ENCODE measurements around the gene SPPL3.
"Not testable (repeated sequence)": the region's sequence is repeated elsewhere in the genome, so short reads cannot be mapped to it uniquely, and the experiment has no call there.

Gene SPPL3

GRCh38 chr12:120839503-120839902 is 64.7 kb downstream of the SPPL3 start:
- no peak for DNase-seq

- DNase-seq: not testable (repeated sequence)
Observed at GRCh38 chr12:120838629-120839383, 65.4 kb downstream of the SPPL3 start.

- no peak for DNase-seq
Observed at GRCh38 chr12:120836114-120836684, 68.0 kb downstream of the SPPL3 start.

- no peak for DNase-seq
Observed at GRCh38 chr12:120835657-120836056, 68.5 kb downstream of the SPPL3 start.

- DNase-seq: no peak
Observed at GRCh38 chr12:120835304-120835612, 68.9 kb downstream of the SPPL3 start.

- DNase-seq: no peak
Observed at GRCh38 chr12:120834489-120835303, 69.5 kb downstream of the SPPL3 start.

GRCh38 chr12:120833849-120834248 is 70.3 kb downstream of the SPPL3 start:
- peak; percentile 13 for DNase-seq

GRCh38 chr12:120832737-120833136 is 71.4 kb downstream of the SPPL3 start:
- DNase-seq: no peak

- no peak for DNase-seq
Observed at GRCh38 chr12:120831648-120832267, 72.4 kb downstream of the SPPL3 start.

GRCh38 chr12:120830966-120831365 is 73.2 kb downstream of the SPPL3 start:
- no peak for DNase-seq

GRCh38 chr12:120830052-120830940 is 73.9 kb downstream of the SPPL3 start:
- no peak for DNase-seq

GRCh38 chr12:120826335-120826734 is 77.8 kb downstream of the SPPL3 start:
- DNase-seq: no peak

GRCh38 chr12:120825337-120825736 is 78.8 kb downstream of the SPPL3 start:
- no peak for DNase-seq

GRCh38 chr12:120822832-120823503 is 81.2 kb downstream of the SPPL3 start:
- no peak for DNase-seq

- peak; percentile 74 for DNase-seq
Observed at GRCh38 chr12:120821878-120822277, 82.3 kb downstream of the SPPL3 start.

- peak; percentile 77 for DNase-seq
Observed at GRCh38 chr12:120820884-120821510, 83.2 kb downstream of the SPPL3 start.

- DNase-seq: no peak
Observed at GRCh38 chr12:120818416-120818815, 85.7 kb downstream of the SPPL3 start.

- no peak for DNase-seq
Observed at GRCh38 chr12:120817559-120818330, 86.4 kb downstream of the SPPL3 start.

- no peak for DNase-seq
Observed at GRCh38 chr12:120816363-120816762, 87.8 kb downstream of the SPPL3 start.

GRCh38 chr12:120814903-120815429 is 89.2 kb downstream of the SPPL3 start:
- DNase-seq: no peak
